AG08395 (cell line): ENCODE results near the gene ANKRD18A.
"Not testable (repeated sequence)": the region's sequence is repeated elsewhere in the genome, so short reads cannot be mapped to it uniquely, and the experiment has no call there.

Experiments
- DNase-seq: peaks from one replicate; pipeline ENCODE4 v3.0.0; 2012; ENCODE audit warnings: mixed read lengths, low spot score

Gene ANKRD18A

DNA sequence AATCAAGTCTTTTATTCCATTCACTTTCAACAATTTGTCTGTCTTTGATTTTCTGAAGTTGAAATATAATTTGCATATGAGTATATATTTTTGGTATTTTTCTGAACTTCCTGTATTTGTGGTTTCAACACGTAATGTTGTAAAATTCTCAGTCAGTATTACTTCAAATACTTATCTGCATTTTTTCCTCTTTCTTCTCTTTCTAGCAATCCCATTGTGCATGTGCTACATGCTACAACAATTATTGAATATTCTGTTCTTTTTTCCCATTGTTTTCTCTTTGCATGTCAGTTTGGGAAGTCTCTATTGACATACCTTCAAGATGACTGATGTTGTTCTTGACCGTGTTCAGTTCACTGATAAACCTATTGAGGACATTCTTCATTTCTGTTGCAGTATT, 5.6 kb upstream of the ANKRD18A start:
- DNase-seq, result no peak

DNA sequence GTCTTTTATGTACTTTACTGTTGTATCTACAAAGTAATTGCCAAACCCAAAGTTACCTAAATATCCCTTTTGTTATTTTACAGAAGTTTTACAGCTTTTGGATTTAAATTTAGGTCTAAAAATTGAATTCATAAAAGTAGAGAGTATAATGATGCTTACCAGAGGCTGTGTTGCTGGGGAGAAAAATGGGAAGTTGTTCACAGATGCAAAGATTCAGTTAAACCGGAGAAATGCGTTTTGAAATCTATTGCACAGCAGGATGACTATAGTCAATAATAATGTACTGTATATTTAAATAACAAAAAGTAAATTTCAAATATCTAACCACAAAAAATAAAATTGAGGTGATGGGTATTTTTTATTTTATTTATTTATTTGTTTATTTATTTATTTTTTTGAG, 2.6 kb upstream of the ANKRD18A start:
- DNase-seq, result no peak

DNA sequence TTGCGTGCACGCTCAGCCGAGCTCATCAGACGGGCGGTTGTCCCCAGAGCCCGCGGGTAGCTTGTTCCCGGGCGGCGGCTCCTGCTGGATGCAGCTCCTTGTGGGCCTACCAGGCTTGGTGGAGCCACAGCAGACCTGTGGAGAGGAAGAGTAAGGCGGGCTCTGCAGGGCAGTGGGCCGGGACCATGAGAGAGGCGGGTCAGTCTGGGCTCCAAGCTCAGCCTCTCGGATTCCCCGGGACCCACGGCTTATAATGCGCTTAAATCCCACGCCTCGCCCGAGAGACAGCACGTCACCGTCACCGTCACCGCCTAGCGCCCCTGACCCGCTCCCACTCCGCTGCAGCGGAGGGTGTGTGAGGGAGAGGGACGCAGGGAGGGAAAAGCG, 1.9 kb upstream of the ANKRD18A start:
- no peak for DNase-seq

DNA sequence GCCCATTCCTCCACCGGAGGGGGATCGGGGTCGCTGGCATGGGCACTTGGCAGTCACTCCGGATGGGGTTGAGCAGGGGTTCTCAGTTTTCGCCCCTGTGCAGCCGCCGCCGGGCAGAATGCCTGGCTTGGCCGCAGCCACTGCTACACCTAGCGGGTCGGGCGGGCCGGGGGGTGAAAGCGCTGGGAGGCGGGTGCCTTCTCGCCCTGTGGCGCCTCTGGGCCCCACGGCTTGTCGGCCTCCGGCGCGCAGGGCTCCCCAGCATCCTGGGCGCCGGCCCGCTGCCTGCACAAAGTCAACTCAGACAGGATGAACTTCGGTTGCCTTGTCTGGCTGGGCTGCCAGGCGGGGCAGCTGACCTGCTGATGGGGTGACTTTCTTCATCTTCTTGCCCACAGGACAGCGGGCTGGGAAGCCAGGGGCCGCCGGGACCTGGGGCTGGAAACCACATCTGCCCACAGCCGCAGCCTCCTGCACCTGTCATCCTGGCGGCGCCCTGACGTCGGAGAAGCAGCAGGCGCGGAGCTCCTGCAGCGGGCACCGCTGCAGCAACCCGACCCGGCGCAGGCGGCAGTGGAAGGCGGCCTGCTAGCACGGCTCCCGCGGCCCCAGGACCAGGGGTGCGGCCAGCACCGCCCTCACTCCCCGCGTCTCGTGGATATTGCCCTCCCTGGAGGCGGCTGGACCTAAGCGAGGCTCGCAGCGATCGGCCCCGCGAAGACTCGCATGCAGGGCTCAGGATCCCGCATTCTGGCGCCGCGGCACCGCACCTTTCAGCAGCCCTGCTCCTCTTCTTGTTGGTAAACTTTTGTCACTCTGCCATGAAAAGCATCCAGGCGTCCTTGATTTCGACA, 1.3 kb upstream of the ANKRD18A start:
- no peak for DNase-seq

DNA sequence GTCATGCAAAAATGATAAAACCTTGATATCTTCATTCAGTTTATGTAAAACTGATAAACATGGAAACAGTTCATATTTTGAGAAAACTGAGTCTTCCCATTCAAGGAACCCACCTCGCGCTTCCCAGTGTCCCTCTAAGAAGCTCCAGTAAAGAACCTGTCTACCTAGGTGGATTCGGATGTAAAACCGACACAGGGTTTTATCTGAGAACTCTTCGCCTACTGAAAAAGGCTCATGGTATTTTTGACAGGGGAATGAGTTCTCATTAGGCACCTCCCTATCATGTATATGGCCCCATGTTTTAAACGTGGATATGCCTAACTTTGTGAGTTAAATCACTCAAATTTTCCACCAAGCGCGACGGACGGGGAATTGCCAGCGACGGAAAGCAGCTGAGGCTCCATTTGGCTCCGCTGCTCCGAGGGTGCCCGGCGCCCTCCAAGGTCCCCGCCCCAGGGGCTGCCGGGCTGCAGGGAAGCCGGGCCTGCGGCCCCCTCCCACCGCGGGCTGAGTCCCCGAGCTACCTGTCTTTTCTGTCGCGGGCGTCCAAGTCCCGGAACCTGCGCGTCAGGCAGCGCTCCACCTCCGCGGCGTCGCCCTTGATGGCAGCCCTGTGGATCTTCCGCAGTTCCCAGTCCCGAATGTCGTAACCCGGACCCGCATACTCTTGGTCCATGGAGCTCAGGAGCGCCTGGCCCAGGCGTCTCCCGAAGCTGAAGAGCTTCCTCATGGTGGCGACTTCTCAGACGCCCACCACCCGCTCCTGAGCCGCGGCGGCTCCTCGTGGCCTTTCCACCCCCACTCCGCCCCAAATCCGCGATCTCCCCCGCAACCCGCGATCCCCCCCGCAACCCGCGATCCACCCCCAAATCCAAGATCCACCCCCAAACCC, 594 bp downstream of the ANKRD18A start:
- DNase-seq, result no peak

DNA sequence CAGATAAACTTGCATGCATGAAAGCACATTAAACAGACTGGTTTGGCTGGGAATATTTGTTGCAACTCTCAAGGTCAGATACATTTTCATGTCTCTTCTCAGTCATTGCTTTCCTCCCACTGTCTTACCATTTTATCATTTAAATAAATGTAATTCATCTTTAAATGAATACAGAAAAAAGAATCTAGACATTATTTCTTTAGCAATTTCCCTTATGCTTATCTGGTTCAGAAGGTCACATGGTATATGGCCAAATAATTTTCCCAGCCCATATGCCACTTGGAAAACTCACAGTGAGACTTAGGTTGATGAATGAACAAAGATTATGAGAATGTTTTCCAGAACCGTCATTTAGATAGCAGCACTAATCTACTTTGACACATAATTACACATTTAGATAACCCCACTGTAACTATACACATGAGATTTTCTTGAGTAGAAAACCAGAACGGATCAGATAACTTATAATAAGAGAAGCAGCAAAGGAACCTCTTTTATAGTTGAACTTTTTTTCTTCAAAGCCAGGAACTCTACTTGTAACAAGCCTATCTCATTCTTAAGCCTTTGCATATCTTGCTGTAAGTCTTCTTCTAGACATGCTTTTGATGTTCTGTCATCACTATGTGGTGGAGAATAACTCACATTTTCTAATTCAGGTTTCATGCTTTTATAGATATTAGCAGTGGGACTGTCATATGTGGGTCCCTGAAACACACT, 22.2 kb downstream of the ANKRD18A start:
- not testable (repeated sequence) for DNase-seq

DNA sequence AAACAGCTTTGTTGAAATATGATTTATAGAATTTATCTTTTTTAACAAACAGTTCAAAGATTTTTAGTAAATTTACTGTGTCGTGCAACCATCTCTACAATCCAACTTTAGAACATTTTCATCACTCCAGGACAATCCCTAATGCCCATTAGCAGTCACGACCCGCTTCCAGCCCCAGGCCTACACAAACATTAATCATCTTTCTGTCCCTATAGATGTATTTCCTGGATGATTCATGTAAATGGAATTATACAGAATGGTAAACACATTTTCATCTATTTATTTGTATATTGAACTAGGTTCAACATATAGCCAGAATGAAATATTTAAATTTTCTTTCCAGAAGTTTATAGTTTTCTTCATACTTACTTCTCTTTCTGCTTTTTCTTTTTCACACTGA, 25.3 kb downstream of the ANKRD18A start:
- DNase-seq, result not testable (repeated sequence)

DNA sequence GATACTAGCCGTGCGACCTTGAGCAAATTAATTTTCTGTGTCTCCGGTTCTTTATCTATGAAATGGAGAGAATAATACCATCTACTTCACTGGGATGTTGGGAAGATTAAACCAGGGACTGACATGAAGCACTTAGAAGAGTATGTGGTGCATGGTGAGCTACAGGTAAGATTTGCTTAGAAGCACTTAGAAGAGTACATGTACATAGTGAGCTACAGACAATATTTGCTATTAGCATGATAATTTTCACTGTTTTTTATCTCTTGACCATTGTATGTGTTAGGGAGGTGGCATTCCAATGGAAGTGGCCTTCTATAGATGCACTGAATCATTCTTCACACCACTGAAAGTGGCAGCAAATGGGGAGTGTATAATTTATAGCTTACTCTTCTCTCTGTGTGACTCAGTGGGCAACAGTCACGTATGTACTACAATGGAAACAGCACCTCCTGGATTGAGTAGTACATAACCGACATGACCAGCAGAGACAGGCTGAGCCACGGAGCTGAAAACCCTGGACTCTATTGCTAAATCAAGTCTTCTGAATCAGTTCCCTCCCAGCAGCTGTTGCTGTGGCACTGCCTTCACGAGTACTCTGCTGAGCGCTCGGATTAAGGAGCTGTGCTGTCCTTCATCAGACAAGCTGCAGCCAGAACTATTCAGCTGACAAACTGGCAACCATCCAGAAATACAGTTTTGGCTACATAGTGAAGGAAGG, 28.9 kb downstream of the ANKRD18A start:
- DNase-seq, result not testable (repeated sequence)

DNA sequence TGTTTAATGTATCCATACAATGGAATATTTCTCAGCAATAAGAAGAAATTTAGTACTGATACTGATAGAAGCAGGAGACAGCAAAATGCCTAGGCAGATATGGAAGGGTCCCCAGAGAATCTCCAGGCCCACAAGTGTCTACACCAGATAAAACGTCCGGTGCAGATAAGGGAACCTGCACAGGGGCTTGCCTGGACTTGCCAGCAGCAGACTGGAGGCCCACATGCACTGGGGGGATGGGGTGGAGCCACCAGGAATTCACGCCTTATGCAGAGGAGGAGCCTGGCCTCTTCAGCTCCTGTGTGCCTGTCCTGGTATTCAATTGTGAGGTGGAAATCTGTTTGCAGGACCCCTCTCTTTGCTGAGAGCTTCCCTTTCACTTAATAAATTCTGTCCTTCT, 36.6 kb downstream of the ANKRD18A start:
- DNase-seq, result not testable (repeated sequence)

DNA sequence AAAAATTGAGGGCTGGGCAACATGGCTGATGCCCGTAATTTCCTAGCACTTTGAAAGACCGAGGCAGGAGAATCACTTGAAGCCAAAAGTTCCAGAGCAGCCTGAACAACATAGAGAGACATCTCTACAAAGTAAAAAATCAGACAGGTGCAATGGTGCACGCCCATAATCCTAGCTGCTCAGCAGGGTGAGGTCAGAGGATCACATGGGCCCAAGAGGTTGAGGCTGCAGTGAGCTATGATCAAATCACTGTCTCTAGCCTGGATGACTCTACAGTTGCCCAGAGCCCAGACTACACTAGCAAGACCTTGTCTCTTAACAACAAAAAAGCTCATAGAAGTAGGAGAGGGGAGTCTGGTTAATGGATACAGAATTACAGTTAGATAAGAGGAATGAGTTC, 40.3 kb downstream of the ANKRD18A start:
- not testable (repeated sequence) for DNase-seq

DNA sequence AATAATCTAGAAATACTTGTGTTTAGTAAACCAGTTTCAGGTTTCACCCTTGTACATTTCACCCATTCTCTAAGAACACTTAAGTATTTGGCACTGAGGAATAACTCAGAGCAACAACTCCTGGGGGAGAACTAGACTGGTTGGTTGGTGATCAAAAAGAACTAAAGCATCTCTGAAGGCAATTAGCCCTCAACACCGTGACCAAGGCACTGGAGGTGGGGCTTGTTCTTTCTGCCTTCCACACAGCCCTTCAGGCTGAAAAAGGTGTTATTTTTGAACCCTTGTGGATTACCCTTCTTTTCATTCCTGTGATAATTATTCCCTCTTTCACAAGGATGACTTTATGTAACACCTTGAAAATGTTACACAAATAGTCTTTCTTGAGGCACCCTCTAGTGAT, 44.2 kb downstream of the ANKRD18A start:
- DNase-seq, result not testable (repeated sequence)

DNA sequence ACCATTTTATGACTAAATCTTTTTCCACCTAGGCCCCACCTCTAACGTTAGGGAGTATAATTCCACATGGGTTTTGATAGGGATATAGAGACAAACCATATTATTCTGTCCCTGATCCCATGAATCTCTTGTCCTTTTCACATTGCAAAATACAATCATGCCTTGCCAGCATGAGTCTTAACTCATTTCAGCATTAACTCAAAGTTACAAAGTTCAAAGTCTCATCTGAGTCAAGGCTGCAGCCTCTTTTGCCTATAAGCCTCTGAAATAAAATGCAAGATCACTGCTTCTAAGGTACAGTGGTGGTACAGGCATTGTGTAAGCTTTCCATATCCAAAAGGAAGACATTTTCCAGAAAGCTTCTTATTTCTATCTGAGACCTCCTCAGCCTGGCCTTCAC, 54.3 kb downstream of the ANKRD18A start:
- DNase-seq, result not testable (repeated sequence)

DNA sequence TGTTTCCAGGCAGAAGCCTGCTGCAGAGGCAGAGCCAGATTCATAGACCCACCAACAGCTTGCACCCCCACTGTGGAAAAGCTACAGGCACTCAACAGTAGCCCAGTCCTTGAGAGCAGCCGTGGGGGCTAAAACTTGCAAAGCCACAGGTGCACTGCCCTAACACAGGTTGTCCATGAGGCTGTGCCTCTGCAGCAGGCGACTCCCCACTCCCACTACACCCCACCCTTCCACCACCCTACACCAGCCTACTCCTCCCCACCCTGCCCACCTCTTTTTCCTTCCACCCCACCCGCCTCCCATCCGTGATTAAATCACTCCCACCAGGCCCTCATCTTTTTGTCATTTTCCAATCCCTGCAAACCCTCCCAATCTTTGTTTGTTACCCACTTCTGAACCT, 55.2 kb downstream of the ANKRD18A start:
- not testable (repeated sequence) for DNase-seq

DNA sequence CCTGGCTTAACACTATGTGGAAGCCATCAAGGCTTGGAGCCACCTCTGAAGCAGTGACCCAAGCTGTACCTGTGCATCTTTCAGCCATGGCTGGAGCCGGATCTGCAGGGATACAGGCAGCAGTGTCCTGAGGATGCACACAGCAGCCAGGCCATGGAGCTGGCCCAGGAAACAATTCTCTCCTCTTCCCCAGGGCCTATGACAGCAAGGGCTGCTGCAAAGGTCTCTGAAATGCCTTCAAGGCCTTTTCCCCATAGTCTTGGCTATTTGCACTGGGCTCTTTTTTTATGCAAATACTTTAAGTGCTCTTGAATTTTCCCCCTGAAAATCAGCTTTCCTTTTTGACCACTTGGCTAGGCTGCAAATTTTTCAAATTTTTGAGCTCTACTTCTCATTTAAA, 56.5 kb downstream of the ANKRD18A start:
- DNase-seq, result not testable (repeated sequence)

DNA sequence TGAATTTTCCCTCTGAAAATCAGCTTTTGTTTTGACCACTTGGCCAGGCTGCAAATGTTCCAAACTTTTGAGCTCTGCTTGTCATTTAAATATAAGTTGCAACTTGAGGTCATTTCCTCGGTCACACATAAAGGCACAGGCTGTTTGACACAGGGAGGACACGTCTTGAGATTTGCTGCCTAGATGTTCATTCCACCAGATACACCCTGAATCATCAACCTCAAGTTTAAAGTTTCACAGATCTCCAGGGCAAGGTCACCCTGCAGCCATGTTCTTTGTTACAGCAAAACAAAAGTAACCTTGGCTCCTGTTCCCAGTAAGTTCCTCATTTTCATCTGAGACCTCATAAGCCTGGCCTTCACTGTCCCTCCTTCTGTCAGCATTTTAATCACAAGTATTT, 59.3 kb downstream of the ANKRD18A start:
- not testable (repeated sequence) for DNase-seq

DNA sequence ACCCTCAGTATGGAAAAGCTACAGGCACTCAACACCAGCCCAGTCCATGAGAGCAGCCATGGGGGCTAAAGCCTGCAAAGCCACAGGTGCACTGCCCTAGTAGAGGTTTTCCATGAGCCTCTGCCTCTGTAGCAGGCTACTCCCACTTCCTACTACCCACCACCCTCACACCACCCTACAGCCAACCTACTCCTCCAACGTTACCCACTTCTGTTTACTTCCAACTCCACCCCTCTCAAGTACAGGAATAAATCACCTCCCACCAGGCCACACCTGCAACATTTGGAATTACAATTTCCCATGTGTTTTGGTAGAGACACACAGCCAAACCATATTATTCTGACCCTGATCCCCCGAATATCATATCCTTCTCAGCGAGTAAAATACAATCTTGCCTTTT, 61.2 kb downstream of the ANKRD18A start:
- not testable (repeated sequence) for DNase-seq

DNA sequence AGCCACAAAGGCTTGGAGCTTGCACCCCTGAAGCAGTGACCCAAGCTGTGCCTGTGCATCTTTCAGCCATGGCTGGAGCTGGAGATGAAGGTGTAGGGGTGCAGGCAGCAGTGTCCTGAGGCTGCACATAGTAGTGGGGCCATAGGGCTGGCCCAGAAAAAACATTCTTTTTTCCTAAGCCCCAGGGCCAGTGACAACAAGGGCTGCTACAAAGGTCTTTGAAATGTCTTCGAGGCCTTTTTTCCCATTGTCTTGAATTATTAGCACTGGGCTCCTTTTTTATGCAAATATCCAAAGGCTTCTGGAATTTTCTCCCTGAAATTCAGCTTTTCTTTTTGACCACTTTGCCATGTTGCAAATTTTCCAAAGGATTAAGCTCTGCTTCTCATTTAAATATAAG, 62.6 kb downstream of the ANKRD18A start:
- not testable (repeated sequence) for DNase-seq

DNA sequence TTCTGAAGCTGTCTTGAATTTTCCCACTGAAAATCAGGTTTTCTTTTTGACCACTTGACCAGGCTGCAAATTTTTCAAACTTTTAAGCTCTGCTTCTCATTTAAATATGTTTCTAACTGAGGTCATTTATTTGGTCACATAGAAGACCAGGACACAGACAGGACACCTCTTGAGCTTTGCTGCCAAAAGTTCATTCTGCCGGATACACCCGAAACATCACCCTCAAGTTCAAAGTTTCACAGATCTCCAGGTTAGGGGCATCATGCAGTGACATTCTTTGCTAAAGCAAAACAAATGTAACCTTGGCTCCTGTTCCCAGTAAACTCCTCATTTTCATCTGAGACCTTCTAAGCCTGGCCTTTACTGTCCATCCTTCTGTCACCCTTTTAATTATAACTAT, 65.4 kb downstream of the ANKRD18A start:
- not testable (repeated sequence) for DNase-seq

DNA sequence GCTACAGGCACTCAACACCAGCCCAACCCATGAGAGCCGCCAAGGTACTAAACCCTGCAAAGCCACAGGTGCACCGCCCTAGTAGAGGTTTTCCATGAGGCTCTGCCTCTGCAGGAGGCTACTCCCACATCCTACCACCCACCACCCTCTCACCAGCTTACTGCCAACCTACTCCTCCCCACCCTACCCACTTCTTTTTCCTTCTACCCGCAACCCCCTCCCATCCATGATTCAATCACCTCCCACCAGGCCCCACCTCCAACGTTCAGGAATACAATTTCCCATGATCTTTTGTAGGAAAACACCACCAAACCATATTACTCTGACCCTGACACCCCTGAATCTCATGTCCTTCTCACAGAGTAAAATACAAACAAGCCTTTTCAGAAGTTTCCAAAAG, 67.4 kb downstream of the ANKRD18A start:
- not testable (repeated sequence) for DNase-seq

DNA sequence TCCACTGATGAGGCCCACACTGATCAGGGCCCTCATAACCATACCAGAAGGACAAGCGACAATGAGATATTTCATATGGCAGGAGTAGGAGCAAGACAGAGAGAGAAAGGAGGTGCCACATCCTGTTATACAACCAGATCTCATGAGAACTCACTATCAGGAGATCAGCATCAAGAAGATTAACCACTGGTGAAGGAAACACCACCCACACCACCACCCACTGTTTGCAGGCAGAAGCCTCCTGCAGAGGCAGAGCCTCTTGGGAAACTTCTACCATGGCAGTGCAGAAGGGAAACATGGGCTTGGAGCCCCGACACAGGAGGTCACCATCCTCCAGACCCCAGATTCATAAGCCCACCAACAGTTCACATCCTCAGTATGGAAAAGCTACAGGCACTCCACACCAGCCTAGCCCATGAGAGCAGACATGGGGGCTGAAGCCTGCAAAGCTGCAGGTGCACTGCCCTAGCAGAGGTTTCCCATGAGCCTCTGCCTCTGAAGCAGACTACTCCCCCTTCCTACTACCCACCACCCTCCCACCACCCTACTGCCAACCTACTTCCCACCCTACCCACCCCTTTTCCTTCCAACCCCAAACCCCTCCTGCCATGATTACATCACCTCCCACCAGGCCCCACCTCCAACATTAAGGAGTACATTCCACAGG, 73.8 kb downstream of the ANKRD18A start:
- DNase-seq, result not testable (repeated sequence)

DNA sequence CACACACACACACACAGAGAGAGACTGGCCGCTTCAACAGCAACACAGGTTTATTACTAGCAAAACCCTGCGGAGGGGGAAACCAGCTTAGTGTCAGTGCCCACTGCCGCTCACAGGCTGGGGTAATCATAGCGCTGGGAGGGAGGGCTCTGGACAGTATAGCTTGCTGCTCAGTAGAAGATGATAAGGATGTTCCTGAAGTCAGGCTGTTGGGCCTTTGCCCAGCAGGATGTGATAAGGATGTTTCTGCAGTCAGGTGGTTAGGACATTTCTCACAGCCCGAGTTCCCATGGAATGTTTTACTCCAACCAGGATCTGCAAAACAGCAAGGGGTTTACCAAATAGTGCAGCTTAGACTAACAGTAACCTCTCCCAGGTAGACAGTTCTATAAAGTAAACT, 79.9 kb downstream of the ANKRD18A start:
- DNase-seq, result not testable (repeated sequence)
